HEK293 (cell line): ENCODE measurements around the gene GPT2.

Source experiments
- BCL6B ChIP-seq: fragments of 450-650 bp; formaldehyde crosslinking; IDR thresholded peaks from 2 replicates; pipeline ENCODE4 v1.5.1; 2017; ENCODE audit warnings: missing biosample characterization, missing genetic modification characterization
- CTCF ChIP-seq: fragments of 450-650 bp; formaldehyde crosslinking; IDR thresholded peaks from 2 replicates; pipeline ENCODE4 v1.5.1; 2016; ENCODE audit warnings: missing biosample characterization, missing genetic modification characterization
- MYNN ChIP-seq: fragments of 450-650 bp; formaldehyde crosslinking; IDR thresholded peaks from 2 replicates; pipeline ENCODE4 v1.5.1; 2016; ENCODE audit warnings: missing biosample characterization, missing genetic modification characterization, borderline replicate concordance
- SP2 ChIP-seq: fragments of 450-650 bp; formaldehyde crosslinking; IDR thresholded peaks from 2 replicates; pipeline ENCODE4 v1.5.1; 2016; ENCODE audit warnings: missing biosample characterization, missing genetic modification characterization
- ZFP37 ChIP-seq: fragments of 450-650 bp; formaldehyde crosslinking; IDR thresholded peaks from 2 replicates; pipeline ENCODE4 v1.5.1; 2016; ENCODE audit warnings: missing biosample characterization, missing genetic modification characterization
- ZNF114 ChIP-seq: fragments of 450-650 bp; formaldehyde crosslinking; IDR thresholded peaks from 2 replicates; pipeline ENCODE4 v1.5.0; 2017; ENCODE audit warnings: missing biosample characterization, missing genetic modification characterization
- ZNF280D ChIP-seq: fragments of 450-650 bp; formaldehyde crosslinking; IDR thresholded peaks from 2 replicates; pipeline ENCODE4 v1.5.1; 2016; ENCODE audit warnings: missing biosample characterization, missing genetic modification characterization
- ZNF354C ChIP-seq: fragments of 450-650 bp; formaldehyde crosslinking; IDR thresholded peaks from 2 replicates; pipeline ENCODE4 v1.5.1; 2016; ENCODE audit warnings: missing biosample characterization, missing genetic modification characterization, low read depth, borderline replicate concordance
- ZNF449 ChIP-seq: fragments of 450-650 bp; formaldehyde crosslinking; IDR thresholded peaks from 2 replicates; pipeline ENCODE4 v1.5.1; 2017; ENCODE audit warnings: missing biosample characterization, mild to moderate bottlenecking, missing genetic modification characterization, moderate library complexity
- ZNF596 ChIP-seq: fragments of 450-650 bp; IDR thresholded peaks from 2 replicates; pipeline ENCODE4 v1.5.0; 2018; ENCODE audit warnings: missing biosample characterization, mild to moderate bottlenecking, missing genetic modification characterization, moderate library complexity
- ZNF658 ChIP-seq: fragments of 450-650 bp; formaldehyde crosslinking; IDR thresholded peaks from 2 replicates; pipeline ENCODE4; 2016; ENCODE audit warnings: missing biosample characterization, missing genetic modification characterization

GRCh38 chr16:46885960-46886763 lies 2.0 kb downstream of the GPT2 start:
- TF ChIP-seq ZNF114 (tag by site-specific recombination) = no peak
- no peak for TF ChIP-seq ZNF449 (tag by site-specific recombination)
- TF ChIP-seq ZFP37 (tag by site-specific recombination) = no peak
- TF ChIP-seq SP2 = no peak; the same call in 1 of the 2 replicates
- no peak for TF ChIP-seq CTCF (tag by site-specific recombination)
- TF ChIP-seq ZNF280D (tag by site-specific recombination) = no peak
- no peak; the same call in 1 of the 2 replicates for TF ChIP-seq BCL6B (tag by site-specific recombination)
- TF ChIP-seq ZNF354C (tag by site-specific recombination) = no peak
- TF ChIP-seq ZNF658 (tag by site-specific recombination) = no peak
- TF ChIP-seq ZNF596 (tag by site-specific recombination) = no peak
- TF ChIP-seq MYNN = no peak
